Neural cell (in vitro differentiated cells): ENCODE results near the gene GPBAR1.

ENCODE experiments used
- EP300 ChIP-seq: fragments of 450-650 bp; conservative IDR thresholded peaks from 2 replicates; pipeline ENCODE4 v1.6.1; 2014; ENCODE audit warnings: antibody characterized with exemption, mild to moderate bottlenecking, moderate library complexity; ENCODE audit not compliant: poor library complexity, severe bottlenecking
- EZH2 ChIP-seq: fragments of 200-600, 300-800 bp; shearing (Covaris generic), sonication (generic); IDR thresholded peaks from 2 replicates; pipeline ENCODE4 v1.6.1; 2014; ENCODE audit warnings: antibody characterized with exemption, low read length, borderline replicate concordance, mild to moderate bottlenecking; ENCODE audit not compliant: insufficient read depth, poor library complexity, severe bottlenecking
- POLR2AphosphoS5 ChIP-seq: IDR thresholded peaks from 2 replicates; pipeline ENCODE4 v1.6.1; 2012
- TF ChIP-seq, protein P1 (sequence below): fragments of 450-650 bp; IDR thresholded peaks from 2 replicates; pipeline ENCODE4 v1.5.1; 2014; ENCODE audit warnings: antibody characterized with exemption, mild to moderate bottlenecking, moderate library complexity; ENCODE audit not compliant: poor library complexity, severe bottlenecking

DNA sequence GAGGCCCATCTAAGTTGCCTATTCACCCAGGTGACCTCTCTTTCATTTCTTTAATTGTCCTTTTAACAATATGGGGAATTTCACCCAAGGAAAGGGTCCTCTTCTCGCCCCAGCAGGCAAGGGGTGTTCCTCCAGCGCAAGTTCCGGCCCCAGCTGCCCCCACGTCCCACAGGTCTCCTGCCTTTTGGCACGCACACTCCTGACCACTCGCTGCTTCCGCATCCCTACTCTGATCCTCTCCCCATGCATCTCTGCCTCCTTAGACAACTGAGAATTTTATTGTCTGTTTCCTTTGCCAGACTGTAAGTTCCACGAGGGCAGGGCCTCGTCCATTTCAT, 44.5 kb upstream of the GPBAR1 start:
- TF ChIP-seq, protein P1, sequence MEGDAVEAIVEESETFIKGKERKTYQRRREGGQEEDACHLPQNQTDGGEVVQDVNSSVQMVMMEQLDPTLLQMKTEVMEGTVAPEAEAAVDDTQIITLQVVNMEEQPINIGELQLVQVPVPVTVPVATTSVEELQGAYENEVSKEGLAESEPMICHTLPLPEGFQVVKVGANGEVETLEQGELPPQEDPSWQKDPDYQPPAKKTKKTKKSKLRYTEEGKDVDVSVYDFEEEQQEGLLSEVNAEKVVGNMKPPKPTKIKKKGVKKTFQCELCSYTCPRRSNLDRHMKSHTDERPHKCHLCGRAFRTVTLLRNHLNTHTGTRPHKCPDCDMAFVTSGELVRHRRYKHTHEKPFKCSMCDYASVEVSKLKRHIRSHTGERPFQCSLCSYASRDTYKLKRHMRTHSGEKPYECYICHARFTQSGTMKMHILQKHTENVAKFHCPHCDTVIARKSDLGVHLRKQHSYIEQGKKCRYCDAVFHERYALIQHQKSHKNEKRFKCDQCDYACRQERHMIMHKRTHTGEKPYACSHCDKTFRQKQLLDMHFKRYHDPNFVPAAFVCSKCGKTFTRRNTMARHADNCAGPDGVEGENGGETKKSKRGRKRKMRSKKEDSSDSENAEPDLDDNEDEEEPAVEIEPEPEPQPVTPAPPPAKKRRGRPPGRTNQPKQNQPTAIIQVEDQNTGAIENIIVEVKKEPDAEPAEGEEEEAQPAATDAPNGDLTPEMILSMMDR: no peak
- TF ChIP-seq EP300 (no peak), POLR2AphosphoS5 (no peak), EZH2 (no peak)
